ENCODE results near the gene PRKCB.

DNA sequence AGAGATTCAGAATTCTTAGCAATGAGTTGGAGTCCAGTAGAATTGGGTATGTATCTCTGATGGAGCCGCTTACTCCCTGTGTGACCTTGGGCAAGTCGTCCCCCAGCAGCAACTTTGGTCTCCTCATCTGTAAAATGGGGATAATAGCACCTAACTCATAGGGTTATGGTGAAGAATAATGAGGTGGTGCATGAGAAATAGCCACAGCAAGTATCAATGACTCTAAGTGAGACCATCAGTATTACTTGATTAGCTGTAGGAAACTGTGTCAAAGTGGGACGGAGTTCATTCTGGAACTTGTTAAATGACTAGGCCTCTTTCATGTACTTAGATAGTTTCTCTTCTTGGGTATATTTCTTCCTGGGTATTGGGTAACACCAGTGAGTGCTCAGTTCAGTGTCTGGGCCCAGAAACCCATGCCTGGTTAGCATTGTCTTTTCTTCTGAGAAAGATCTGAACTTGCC is 6.4 kb downstream of the PRKCB start:
- TF ChIP-seq, protein P1, sequence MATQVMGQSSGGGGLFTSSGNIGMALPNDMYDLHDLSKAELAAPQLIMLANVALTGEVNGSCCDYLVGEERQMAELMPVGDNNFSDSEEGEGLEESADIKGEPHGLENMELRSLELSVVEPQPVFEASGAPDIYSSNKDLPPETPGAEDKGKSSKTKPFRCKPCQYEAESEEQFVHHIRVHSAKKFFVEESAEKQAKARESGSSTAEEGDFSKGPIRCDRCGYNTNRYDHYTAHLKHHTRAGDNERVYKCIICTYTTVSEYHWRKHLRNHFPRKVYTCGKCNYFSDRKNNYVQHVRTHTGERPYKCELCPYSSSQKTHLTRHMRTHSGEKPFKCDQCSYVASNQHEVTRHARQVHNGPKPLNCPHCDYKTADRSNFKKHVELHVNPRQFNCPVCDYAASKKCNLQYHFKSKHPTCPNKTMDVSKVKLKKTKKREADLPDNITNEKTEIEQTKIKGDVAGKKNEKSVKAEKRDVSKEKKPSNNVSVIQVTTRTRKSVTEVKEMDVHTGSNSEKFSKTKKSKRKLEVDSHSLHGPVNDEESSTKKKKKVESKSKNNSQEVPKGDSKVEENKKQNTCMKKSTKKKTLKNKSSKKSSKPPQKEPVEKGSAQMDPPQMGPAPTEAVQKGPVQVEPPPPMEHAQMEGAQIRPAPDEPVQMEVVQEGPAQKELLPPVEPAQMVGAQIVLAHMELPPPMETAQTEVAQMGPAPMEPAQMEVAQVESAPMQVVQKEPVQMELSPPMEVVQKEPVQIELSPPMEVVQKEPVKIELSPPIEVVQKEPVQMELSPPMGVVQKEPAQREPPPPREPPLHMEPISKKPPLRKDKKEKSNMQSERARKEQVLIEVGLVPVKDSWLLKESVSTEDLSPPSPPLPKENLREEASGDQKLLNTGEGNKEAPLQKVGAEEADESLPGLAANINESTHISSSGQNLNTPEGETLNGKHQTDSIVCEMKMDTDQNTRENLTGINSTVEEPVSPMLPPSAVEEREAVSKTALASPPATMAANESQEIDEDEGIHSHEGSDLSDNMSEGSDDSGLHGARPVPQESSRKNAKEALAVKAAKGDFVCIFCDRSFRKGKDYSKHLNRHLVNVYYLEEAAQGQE (IDR thresholded peaks at IDR 0.05) = no peak
- TF ChIP-seq, protein P2, sequence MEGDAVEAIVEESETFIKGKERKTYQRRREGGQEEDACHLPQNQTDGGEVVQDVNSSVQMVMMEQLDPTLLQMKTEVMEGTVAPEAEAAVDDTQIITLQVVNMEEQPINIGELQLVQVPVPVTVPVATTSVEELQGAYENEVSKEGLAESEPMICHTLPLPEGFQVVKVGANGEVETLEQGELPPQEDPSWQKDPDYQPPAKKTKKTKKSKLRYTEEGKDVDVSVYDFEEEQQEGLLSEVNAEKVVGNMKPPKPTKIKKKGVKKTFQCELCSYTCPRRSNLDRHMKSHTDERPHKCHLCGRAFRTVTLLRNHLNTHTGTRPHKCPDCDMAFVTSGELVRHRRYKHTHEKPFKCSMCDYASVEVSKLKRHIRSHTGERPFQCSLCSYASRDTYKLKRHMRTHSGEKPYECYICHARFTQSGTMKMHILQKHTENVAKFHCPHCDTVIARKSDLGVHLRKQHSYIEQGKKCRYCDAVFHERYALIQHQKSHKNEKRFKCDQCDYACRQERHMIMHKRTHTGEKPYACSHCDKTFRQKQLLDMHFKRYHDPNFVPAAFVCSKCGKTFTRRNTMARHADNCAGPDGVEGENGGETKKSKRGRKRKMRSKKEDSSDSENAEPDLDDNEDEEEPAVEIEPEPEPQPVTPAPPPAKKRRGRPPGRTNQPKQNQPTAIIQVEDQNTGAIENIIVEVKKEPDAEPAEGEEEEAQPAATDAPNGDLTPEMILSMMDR (IDR thresholded peaks at IDR 0.05; ENCODE audit: low read depth, low read length, missing input control) = no peak
- TF ChIP-seq JUND (IDR thresholded peaks at IDR 0.05) (no peak), NR2F2 (IDR thresholded peaks at IDR 0.05) (no peak), YY1 (IDR thresholded peaks at IDR 0.05) (no peak), EGR1 (IDR thresholded peaks at IDR 0.05; ENCODE audit: low read depth in 2 of 2) (no peak), RAD21 (IDR thresholded peaks at IDR 0.05) (no peak), HNF4G (IDR thresholded peaks at IDR 0.05) (no peak)
